ENCODE measurements around the gene CD163L1.

Gene CD163L1

GRCh38 chr12:7460375-7461259 is 16.7 kb upstream of the CD163L1 start:
- DNase-seq (ENCODE audit: low read depth) = peak; percentile 44
- H3K4me3 ChIP-seq (ENCODE audit: low read length) = no peak overlapping the region
- TF ChIP-seq CTCF (conservative IDR thresholded peaks at IDR 0.05; ENCODE audit: low read length) = peak; percentile 93

- no peak overlapping the region for H3K4me3 ChIP-seq (ENCODE audit: low read length)
- DNase-seq (ENCODE audit: low read depth) = no peak
- no peak for TF ChIP-seq CTCF (conservative IDR thresholded peaks at IDR 0.05; ENCODE audit: low read length)
Measured at GRCh38 chr12:7459973-7460372, 16.0 kb upstream of the CD163L1 start.

GRCh38 chr12:7451756-7452155 is 7.8 kb upstream of the CD163L1 start:
- DNase-seq (ENCODE audit: low read depth) = no peak
- H3K4me3 ChIP-seq (ENCODE audit: low read length) = no peak overlapping the region
- no peak for TF ChIP-seq CTCF (conservative IDR thresholded peaks at IDR 0.05; ENCODE audit: low read length)

GRCh38 chr12:7450667-7451066 is 6.7 kb upstream of the CD163L1 start:
- no peak for TF ChIP-seq CTCF (conservative IDR thresholded peaks at IDR 0.05; ENCODE audit: low read length)
- no peak overlapping the region for H3K4me3 ChIP-seq (ENCODE audit: low read length)
- DNase-seq (ENCODE audit: low read depth) = no peak

- DNase-seq (ENCODE audit: low read depth) = no peak
- no peak for TF ChIP-seq CTCF (conservative IDR thresholded peaks at IDR 0.05; ENCODE audit: low read length)
- H3K4me3 ChIP-seq (ENCODE audit: low read length) = no peak overlapping the region
Measured at GRCh38 chr12:7448099-7448498, 4.1 kb upstream of the CD163L1 start.

- H3K4me3 ChIP-seq (ENCODE audit: low read length) = no peak overlapping the region
- DNase-seq (ENCODE audit: low read depth) = no peak
- TF ChIP-seq CTCF (conservative IDR thresholded peaks at IDR 0.05; ENCODE audit: low read length) = no peak
Measured at GRCh38 chr12:7444537-7444936, 584 bp upstream of the CD163L1 start.

- no peak overlapping the region for H3K4me3 ChIP-seq (ENCODE audit: low read length)
- peak; percentile 4 for DNase-seq (ENCODE audit: low read depth)
- TF ChIP-seq CTCF (conservative IDR thresholded peaks at IDR 0.05; ENCODE audit: low read length) = no peak
Measured at GRCh38 chr12:7441216-7441615, 2.7 kb downstream of the CD163L1 start.

All from AG10803 (cell line).